GM12891 (cell line): Measurements from ENCODE around the gene PDE1A.

ENCODE experiments used
- POLR2A ChIP-seq: IDR thresholded peaks from 2 replicates; pipeline ENCODE4 v1.6.1; 2011; ENCODE audit warnings: low read depth, low read length, control low read depth
- POLR2AphosphoS5 ChIP-seq: IDR thresholded peaks from 2 replicates; pipeline ENCODE4 v1.6.1; 2011; ENCODE audit warnings: low read depth, low read length, control low read depth

DNA sequence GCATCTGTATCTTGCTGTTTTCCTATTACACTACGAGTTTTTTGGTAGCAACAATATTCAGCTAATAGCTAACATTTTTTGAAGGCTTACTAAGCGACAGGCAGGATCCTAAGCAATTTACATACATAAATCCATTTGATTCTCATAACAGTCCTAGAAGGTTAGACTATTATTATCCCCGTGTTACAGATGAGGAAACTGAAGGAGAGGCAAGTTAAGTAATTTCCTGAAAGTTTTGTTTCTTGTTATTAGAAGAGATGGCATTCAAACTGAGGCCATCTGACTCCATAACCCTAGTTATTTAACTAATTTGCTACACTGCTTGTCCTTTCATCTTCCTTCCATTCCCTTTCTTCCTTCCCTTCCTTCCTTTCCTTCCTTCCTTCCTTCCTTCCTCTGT, 68.2 kb downstream of the PDE1A start:
- no peak for TF ChIP-seq POLR2AphosphoS5
- TF ChIP-seq POLR2A = no peak
